ENCODE measurements around the gene CMAS.

DNA sequence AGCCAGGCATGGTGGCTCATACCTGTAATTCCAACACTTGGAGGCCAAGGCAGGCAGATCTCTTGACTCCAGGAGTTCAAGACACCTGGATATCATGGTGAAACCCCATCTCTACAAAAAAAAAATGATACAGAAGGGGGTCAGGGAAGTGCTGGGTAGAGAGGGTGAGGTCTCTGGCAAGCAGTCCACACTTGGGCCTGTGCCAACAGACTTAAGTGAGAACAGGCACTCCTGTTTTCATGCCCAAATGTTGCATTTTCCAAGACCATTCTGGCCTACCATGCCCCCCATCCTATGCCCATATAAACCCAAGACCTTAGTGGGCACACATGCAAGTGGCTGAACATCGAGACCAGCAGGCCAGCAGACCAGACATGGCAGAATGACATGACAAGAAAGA, 16.0 kb upstream of the CMAS start:
- TF ChIP-seq EZH2phosphoT487 (conservative IDR thresholded peaks at IDR 0.05; ENCODE audit: low read length): no peak
- TF ChIP-seq, protein P1, sequence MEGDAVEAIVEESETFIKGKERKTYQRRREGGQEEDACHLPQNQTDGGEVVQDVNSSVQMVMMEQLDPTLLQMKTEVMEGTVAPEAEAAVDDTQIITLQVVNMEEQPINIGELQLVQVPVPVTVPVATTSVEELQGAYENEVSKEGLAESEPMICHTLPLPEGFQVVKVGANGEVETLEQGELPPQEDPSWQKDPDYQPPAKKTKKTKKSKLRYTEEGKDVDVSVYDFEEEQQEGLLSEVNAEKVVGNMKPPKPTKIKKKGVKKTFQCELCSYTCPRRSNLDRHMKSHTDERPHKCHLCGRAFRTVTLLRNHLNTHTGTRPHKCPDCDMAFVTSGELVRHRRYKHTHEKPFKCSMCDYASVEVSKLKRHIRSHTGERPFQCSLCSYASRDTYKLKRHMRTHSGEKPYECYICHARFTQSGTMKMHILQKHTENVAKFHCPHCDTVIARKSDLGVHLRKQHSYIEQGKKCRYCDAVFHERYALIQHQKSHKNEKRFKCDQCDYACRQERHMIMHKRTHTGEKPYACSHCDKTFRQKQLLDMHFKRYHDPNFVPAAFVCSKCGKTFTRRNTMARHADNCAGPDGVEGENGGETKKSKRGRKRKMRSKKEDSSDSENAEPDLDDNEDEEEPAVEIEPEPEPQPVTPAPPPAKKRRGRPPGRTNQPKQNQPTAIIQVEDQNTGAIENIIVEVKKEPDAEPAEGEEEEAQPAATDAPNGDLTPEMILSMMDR (IDR thresholded peaks at IDR 0.05; ENCODE audit: insufficient read depth, low read length, poor library complexity, severe bottlenecking): no peak

Measured in SU-DHL-6 (cell line).